ENCODE data around the gene TNFRSF14. TPM values are rescaled to one million over a fixed set of nuclear protein-coding genes. Genes with fewer than 3 reads are reported as not detected.

TNFRSF14 gene
- total RNA-seq, 1 experiment from 2014 or later, result not detected

DNA sequence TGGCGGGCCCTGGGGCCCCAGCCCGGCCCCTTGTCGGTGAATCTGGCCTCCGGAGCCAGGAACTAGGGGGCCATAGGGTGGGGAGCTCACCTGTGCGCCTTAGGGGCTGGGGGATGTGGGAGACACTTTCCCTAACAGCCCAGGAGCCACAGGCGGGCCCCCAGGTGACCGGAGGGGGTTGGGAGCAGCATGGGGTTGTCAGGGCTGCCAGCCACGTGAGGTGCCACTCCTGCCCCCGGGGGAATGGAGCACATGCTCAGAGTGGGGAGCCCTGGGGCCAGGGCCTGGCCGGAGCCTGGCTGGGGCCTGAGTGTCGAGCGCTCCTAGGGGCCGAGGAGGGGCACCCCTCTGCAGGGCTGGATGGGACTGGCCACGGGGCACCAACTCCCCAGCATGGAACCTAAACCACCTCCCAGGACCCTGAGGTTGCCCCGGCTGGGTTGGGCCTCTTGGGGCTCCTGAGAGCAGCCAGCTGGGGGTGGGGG lies 50.3 kb downstream of the TNFRSF14 start:
- Histone ChIP-seq H3K36me3 (no peaks in the 10 kb centered on the region), H3K9me3 (replicated peaks) (no peaks in the 10 kb centered on the region), H3K4me1 (no peaks in the 10 kb centered on the region), H3K4me3 (no peak overlapping the region), H3K27ac (no peak overlapping the region), H3K27me3 (peaks cover 43% of the 10 kb centered on the region)
- DNase-seq, result no peak

DNA sequence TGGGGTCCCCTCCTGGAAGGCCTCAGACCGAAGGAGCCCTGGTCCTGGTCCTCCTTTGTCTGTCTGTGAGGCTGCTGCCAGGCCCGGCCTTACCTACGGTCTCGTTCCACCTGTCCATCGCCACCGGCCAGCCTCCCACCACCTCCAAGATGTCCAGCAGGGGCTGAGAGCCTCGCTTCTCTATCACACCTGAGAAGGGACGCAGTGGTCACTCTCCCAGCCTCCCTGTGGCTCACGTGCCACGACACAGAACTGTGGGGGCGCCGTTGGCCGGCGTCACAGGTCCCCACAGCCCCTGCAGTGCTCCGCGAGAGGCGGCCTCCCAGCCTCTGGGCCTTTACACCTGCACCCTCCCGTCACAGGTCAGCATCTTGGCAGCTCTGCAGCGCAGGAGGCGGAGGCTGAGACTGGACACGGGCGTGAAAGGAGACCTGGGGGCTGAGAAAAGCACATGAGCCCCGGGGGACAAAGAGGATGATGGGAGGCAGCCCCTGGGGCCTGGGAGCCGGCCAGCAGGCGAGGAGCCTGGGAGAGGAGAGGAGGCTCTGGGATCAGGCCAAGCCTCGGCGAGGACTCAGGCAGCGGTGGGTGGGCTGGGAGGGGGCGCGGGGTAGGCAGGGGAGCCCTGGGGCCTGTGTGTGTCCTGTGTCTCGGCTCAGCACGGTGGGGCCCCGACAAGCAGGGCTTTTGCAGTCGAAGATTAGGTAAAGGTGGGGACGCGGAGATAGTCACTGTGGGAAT lies 50.9 kb downstream of the TNFRSF14 start:
- H3K27ac ChIP-seq, result no peak overlapping the region
- H3K4me1 ChIP-seq, result no peaks in the 10 kb centered on the region
- no peak overlapping the region for H3K4me3 ChIP-seq
- no peaks in the 10 kb centered on the region for H3K36me3 ChIP-seq
- no peaks in the 10 kb centered on the region for H3K9me3 ChIP-seq (replicated peaks)
- H3K27me3 ChIP-seq, result peaks cover 43% of the 10 kb centered on the region
- peak in 1 of 2 experiments; percentile 7 for DNase-seq

DNA sequence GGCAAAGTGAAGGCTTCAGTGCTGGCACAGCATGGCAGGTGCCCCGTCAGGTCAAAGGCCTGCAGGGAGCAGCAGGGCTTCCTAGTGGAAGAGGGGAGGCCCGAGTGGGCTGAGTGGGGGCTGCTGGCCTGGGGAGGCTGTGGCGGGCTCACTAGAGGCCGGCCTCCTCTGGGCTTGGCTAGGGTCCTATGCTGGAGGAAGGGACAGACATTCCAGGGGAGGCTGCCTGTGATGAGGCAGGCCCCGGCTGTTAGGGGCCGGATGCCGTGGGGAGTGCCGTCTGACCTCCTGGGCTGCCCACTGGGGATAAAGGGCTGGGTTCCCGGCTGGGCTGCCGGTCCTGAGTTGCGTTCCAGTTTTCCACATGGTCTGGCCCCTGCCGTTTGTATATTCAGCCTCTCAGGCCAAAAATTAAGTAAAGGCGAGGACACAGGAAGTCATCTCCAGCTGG lies 51.5 kb downstream of the TNFRSF14 start:
- Histone ChIP-seq H3K27ac (no peak overlapping the region), H3K9me3 (replicated peaks) (no peaks in the 10 kb centered on the region), H3K27me3 (peaks cover 42% of the 10 kb centered on the region), H3K4me1 (no peaks in the 10 kb centered on the region), H3K36me3 (no peaks in the 10 kb centered on the region), H3K4me3 (no peak overlapping the region)
- no peak for DNase-seq

GRCh38 chr1:2609319-2610035 lies 53.3 kb downstream of the TNFRSF14 start:
- no peak overlapping the region for H3K27ac ChIP-seq
- DNase-seq, result peak in 1 of 2 experiments; percentile 3
- peaks cover 28% of the 10 kb centered on the region for H3K27me3 ChIP-seq
- no peak overlapping the region for H3K4me3 ChIP-seq
- no peaks in the 10 kb centered on the region for H3K4me1 ChIP-seq
- no peaks in the 10 kb centered on the region for H3K36me3 ChIP-seq
- no peaks in the 10 kb centered on the region for H3K9me3 ChIP-seq (replicated peaks)

- Histone ChIP-seq H3K36me3 (no peaks in the 10 kb centered on the region), H3K9me3 (replicated peaks) (no peaks in the 10 kb centered on the region), H3K4me1 (no peaks in the 10 kb centered on the region), H3K27me3 (peaks cover 20% of the 10 kb centered on the region), H3K4me3 (no peak overlapping the region), H3K27ac (no peak overlapping the region)
- DNase-seq, result peak in 1 of 2 experiments; percentile 2
Measured at GRCh38 chr1:2610036-2610959, 54.1 kb downstream of the TNFRSF14 start.

GRCh38 chr1:2611031-2611501 lies 54.9 kb downstream of the TNFRSF14 start:
- H3K4me1 ChIP-seq, result no peaks in the 10 kb centered on the region
- peak; percentile 41 to 46 for DNase-seq
- no peaks in the 10 kb centered on the region for H3K9me3 ChIP-seq (replicated peaks)
- no peak overlapping the region for H3K4me3 ChIP-seq
- no peak overlapping the region for H3K27ac ChIP-seq
- H3K36me3 ChIP-seq, result no peaks in the 10 kb centered on the region
- H3K27me3 ChIP-seq, result peaks cover 16% of the 10 kb centered on the region

GRCh38 chr1:2611621-2612437 lies 55.7 kb downstream of the TNFRSF14 start:
- H3K27ac ChIP-seq, result no peak overlapping the region
- peak in 1 of 2 experiments; percentile 2 for DNase-seq
- H3K36me3 ChIP-seq, result no peaks in the 10 kb centered on the region
- no peaks in the 10 kb centered on the region for H3K4me1 ChIP-seq
- H3K9me3 ChIP-seq (replicated peaks), result no peaks in the 10 kb centered on the region
- H3K4me3 ChIP-seq, result no peak overlapping the region
- H3K27me3 ChIP-seq, result peaks cover 8% of the 10 kb centered on the region

GRCh38 chr1:2612591-2613365 lies 56.6 kb downstream of the TNFRSF14 start:
- Histone ChIP-seq H3K4me1 (no peaks in the 10 kb centered on the region), H3K27ac (no peak overlapping the region), H3K36me3 (no peaks in the 10 kb centered on the region), H3K4me3 (no peak overlapping the region), H3K9me3 (replicated peaks) (no peaks in the 10 kb centered on the region), H3K27me3 (peaks cover 3% of the 10 kb centered on the region; the same call in 1 of the 2 replicates)
- no peak for DNase-seq

Other genes starting within 250 kb of the TNFRSF14 start
- 7.5 TPM in 2 replicates for gene MORN1, start 164.8 kb upstream of the TNFRSF14 start, total RNA-seq (2014; rRNA removed; shearing (Covaris generic))
- 124 and 145 TPM in 2 replicates for gene RER1, start 164.5 kb upstream of the TNFRSF14 start, total RNA-seq (2014; rRNA removed; shearing (Covaris generic))
- 28.8 and 32.7 TPM in 2 replicates for gene PEX10, start 143.8 kb upstream of the TNFRSF14 start, total RNA-seq (2014; rRNA removed; shearing (Covaris generic))
- 0.22 and 0.56 TPM in 2 replicates for gene PLCH2, start 80.1 kb upstream of the TNFRSF14 start, total RNA-seq (2014; rRNA removed; shearing (Covaris generic))
- gene PANK4, start 29.8 kb upstream of the TNFRSF14 start, total RNA-seq (2014; rRNA removed; shearing (Covaris generic)), result 42.1 and 48.8 TPM in 2 replicates
- gene HES5, start 26.1 kb upstream of the TNFRSF14 start, total RNA-seq (2014; rRNA removed; shearing (Covaris generic)), result not detected in 2 replicates
- gene PRXL2B, start 30.4 kb downstream of the TNFRSF14 start, total RNA-seq (2014; rRNA removed; shearing (Covaris generic)), result 21.3 and 22.5 TPM in 2 replicates
- gene MMEL1, start 76.6 kb downstream of the TNFRSF14 start, total RNA-seq (2014; rRNA removed; shearing (Covaris generic)), result not detected in 2 replicates
- gene TTC34, start 245.3 kb downstream of the TNFRSF14 start, total RNA-seq (2014; rRNA removed; shearing (Covaris generic)), result 0.33 and 0.38 TPM in 2 replicates

Measured in SJCRH30 (cell line).